OCI-LY1 (cell line): ENCODE measurements around the gene CPSF4.

Experiments used
- EZH2 ChIP-seq: fragments of 200-600 bp; sonication (generic), shearing (Covaris generic); IDR thresholded peaks from 2 replicates; pipeline ENCODE4 v1.8.0; 2017; ENCODE audit warnings: borderline replicate concordance, mixed run types, mild to moderate bottlenecking, antibody characterized with exemption, low read length, moderate library complexity, mixed read lengths
- TF ChIP-seq, protein P1 (sequence below): fragments of 200-600 bp; sonication (generic), shearing (Covaris generic); IDR thresholded peaks from 2 replicates; pipeline ENCODE4 v1.5.1; 2017; ENCODE audit warnings: mild to moderate bottlenecking, antibody characterized with exemption, low read length, moderate library complexity, mixed read lengths

DNA sequence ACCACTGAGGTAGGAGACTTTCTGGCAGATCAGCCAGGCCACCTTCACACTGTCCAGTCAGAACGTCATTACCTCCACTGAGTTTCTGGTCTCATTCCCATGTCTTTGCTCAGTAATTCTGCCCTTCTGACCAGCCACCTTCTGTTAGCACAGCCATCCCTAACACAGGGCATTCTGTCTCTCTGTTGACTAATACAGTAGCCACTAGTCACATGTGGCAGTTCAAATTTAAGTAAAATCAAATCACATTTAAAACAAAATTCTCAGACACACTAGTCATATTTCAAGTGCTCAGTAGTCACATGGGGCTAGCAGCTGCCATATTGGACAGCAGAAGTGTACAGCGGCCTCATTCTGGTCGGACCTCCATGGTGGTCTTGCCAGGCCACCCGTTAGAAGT lies 7.4 kb downstream of the CPSF4 start:
- TF ChIP-seq, protein P1, sequence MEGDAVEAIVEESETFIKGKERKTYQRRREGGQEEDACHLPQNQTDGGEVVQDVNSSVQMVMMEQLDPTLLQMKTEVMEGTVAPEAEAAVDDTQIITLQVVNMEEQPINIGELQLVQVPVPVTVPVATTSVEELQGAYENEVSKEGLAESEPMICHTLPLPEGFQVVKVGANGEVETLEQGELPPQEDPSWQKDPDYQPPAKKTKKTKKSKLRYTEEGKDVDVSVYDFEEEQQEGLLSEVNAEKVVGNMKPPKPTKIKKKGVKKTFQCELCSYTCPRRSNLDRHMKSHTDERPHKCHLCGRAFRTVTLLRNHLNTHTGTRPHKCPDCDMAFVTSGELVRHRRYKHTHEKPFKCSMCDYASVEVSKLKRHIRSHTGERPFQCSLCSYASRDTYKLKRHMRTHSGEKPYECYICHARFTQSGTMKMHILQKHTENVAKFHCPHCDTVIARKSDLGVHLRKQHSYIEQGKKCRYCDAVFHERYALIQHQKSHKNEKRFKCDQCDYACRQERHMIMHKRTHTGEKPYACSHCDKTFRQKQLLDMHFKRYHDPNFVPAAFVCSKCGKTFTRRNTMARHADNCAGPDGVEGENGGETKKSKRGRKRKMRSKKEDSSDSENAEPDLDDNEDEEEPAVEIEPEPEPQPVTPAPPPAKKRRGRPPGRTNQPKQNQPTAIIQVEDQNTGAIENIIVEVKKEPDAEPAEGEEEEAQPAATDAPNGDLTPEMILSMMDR = no peak
- TF ChIP-seq EZH2 = no peak
